RWPE1 (cell line): Measurements from ENCODE around the gene UST.
A peak's percentile ranks its signal among the peaks of the same experiment; 100 is the strongest.

ENCODE experiments used
- CTCF ChIA-PET: fragments of 350-600 bp; sonication (Branson Sonifier 250); formaldehyde crosslinking; extraction: SDS; loops from one replicate; lab custom pipeline; 2021; lab: Yijun Ruan, JAX
- POLR2A ChIA-PET: fragments of 400-600 bp; formaldehyde crosslinking; extraction: SDS; loops from one replicate; lab custom pipeline; 2020; ENCODE audit warnings: antibody characterized with exemption; ENCODE audit not compliant: low non-redundant PET; lab: Yijun Ruan, JAX
- DNase-seq: peaks from one replicate; pipeline ENCODE4 v3.0.0; 2012; ENCODE audit warnings: low spot score
- H3K27ac ChIP-seq: fragments of 450-650 bp; 2 replicates; pipeline ENCODE4 v1.5.1; 2017
- TF ChIP-seq, protein P1 (sequence below): fragments of 450-650 bp; conservative IDR thresholded peaks from 2 replicates; pipeline ENCODE4 v1.5.1; 2017; ENCODE audit warnings: low read depth, mild to moderate bottlenecking

The UST gene

DNA sequence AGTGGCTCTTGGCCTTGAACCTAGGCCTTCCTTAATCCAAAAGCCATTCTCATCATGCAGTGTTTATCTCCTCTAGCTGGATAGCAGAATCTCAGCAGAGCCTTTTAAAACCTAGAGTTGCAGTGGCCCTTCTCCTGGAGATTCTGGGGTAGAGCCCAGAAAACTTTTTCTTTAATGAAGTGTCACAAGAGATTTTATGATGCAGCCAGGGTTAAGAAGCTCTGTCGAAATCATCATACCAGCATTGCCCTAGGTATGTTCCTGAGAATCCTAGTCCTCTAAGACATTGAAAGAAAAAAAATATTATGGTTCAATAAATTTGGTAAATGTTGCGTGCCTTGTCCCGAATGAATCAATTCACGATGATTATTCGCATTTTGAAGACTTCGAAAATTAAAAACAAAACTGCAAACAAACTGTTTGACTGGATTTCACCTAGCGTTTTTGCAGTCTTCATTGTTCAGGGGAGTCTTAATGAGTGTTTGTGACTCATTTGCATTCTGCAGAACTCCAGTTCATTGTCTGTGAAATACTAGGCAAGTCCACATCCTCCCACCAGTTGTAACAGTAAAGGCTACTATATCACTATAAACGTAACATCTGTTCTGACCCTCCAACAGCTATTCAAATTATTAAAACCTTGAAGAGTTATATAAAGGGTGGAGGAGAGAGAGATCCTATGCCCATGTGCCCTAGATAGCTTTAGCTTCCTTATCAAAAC lies 198.6 kb downstream of the UST start:
- POLR2A ChIA-PET = no interaction called here
- no peak overlapping the region for H3K27ac ChIP-seq
- DNase-seq = no peak
- TF ChIP-seq, protein P1, sequence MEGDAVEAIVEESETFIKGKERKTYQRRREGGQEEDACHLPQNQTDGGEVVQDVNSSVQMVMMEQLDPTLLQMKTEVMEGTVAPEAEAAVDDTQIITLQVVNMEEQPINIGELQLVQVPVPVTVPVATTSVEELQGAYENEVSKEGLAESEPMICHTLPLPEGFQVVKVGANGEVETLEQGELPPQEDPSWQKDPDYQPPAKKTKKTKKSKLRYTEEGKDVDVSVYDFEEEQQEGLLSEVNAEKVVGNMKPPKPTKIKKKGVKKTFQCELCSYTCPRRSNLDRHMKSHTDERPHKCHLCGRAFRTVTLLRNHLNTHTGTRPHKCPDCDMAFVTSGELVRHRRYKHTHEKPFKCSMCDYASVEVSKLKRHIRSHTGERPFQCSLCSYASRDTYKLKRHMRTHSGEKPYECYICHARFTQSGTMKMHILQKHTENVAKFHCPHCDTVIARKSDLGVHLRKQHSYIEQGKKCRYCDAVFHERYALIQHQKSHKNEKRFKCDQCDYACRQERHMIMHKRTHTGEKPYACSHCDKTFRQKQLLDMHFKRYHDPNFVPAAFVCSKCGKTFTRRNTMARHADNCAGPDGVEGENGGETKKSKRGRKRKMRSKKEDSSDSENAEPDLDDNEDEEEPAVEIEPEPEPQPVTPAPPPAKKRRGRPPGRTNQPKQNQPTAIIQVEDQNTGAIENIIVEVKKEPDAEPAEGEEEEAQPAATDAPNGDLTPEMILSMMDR = no peak
- CTCF ChIA-PET = interaction anchor here (0.6 to 0.7 kb wide), 2 partner anchors 13 to 238 kb away, joined by 4 read pairs; no protein-coding TSS in a partner anchor

DNA sequence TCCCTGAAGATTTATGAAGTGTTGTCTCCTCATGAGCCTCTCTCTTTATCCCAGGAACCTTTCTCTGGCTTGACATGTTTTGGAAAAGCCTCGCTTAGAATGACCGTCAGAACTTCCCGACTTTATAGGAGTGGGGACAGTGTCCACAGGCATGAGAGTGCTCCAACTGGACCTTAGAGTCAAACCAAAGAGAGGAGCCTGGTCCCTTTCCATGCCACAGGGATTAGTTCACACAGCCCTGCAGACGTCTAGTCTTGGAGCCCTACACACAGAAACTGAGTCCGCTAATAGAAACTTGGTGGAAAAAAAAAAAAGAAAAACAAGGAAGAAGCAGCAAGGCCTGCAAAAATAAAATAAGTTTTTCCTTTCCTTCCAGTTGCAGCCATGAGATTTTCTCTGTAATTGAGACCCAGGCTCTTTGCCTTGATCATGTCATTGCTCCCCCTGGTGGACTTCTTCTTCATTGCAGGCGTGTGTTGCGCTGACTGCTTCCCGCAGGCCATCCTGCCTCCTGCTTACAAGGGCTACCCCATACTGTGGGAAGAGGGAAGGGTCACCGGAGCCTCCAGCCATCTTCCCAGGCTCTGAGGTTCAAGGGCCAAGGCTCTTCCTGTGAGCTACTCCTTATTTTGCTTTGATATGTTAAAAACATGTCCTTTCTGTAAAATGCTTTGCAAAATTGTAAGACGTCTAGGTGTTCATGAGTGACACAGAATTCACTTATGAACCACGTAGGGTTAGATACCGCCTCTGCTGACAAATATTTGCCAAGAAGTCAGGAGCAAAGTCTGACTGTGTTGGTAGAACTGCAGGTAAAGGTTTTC lies 201.0 kb downstream of the UST start:
- no peak overlapping the region for H3K27ac ChIP-seq
- TF ChIP-seq, protein P1 = peak; percentile 89
- CTCF ChIA-PET = interaction anchor here (1.0 kb wide), 1 partner anchor 370 kb away, joined by 3 read pairs; no protein-coding TSS in a partner anchor
- POLR2A ChIA-PET = no interaction called here
- peak; percentile 69 for DNase-seq

DNA sequence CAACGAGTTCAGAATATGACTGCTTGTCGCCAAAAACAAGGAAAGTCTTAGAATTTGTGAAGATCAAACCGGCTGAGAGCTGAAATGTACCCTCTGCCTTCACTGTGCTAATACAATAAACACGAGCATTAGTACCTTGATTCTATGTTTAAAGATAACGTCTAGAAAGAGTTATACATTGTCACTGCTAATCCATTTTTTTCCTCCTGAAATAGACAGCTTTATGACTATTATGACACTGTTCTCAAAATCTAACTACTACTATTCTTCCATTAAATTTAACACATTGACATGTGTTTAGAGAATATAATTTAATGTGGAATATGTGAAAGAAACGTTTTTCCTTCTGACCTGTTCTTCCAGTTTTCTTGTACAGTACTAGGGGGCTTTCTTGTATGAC lies 204.8 kb downstream of the UST start:
- ChIA-PET CTCF (interaction anchor here (1.0 to 1.3 kb wide), 2 partner anchors 16 to 374 kb away, joined by 3 read pairs; no protein-coding TSS in a partner anchor), POLR2A (no interaction called here)
- TF ChIP-seq, protein P1 = no peak
- H3K27ac ChIP-seq = no peak overlapping the region
- no peak for DNase-seq

DNA sequence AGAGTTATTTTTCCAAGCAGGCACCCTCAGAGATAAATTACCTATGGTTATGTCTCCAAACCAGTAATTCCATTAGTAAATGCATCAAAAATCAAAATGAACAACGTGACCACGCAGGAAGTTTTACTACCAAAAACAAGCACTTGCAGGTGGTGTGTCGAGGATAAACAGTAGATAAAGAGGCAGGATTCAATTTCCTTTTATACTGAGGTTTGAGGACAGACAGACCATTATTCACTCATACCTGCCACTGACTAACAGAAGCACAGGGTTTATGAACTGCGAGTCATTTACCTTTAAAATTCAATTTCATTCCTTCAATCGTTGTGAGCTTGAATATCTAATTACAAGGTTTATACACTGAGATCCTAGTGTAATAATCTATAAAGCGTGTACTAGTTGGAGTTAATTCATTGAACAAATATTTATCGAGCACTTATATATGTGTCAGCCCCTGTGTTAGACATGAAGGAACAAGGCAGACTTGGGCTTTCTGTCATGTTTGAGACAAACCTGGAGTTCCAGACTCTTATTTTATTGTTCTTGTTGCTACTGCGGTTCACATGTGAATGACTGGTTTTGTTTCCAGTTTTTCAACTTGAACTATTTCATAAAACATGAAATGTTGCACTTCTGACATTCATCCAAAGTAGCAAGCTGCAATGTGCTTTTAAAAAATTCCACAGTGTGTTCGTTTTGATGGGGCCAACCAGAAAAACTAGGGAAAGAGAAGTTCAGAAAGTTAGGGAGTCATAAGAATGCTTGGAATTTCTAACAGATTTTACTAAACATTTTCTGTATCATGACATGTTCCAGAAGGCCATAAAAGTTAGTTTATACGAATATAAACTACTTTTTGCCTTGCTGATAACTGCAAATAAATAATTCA lies 205.6 kb downstream of the UST start:
- TF ChIP-seq, protein P1 = no peak
- CTCF ChIA-PET = interaction anchor here (1.3 kb wide), 1 partner anchor 374 kb away, joined by 3 read pairs; no protein-coding TSS in a partner anchor
- POLR2A ChIA-PET = no interaction called here
- no peak for DNase-seq
- no peak overlapping the region for H3K27ac ChIP-seq

DNA sequence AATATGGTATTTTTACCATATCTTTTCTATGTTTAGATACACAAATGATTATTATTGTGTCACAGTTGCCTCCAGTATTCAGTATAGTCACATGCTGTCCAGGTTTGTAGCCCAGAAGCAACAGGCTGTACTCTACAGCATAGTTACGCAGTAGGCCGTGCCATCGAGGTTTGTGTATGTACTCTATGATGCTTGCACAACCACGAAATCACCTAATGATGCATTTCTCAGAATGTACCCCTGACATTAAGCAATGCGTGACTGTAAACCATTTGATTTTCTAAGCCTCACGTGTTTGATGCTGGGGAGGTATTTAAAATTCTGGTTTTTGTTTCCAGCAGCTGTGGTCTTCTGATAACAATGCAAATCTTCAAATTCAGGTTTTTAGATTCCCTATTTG lies 207.6 kb downstream of the UST start:
- no peak overlapping the region for H3K27ac ChIP-seq
- ChIA-PET POLR2A (no interaction called here), CTCF (no interaction called here)
- no peak for DNase-seq
- TF ChIP-seq, protein P1 = no peak
